MCF 10A (cell line): ENCODE measurements around the gene ACAA1. TPM values are rescaled to one million over a fixed set of nuclear protein-coding genes. Genes with fewer than 3 reads are reported as not detected.

Source experiments
- BruUV-seq: library from RNA; stranded (reverse); fragments of 400-500 nt; replicated peaks from 2 replicates; lab custom pipeline; 2021; lab: Mats Ljungman, UMichigan
- CTCF ChIA-PET: fragments of 300-600 bp; sonication (Branson Sonifier 250); formaldehyde crosslinking; extraction: SDS; loops from one replicate; lab custom pipeline; 2021; ENCODE audit warnings: antibody characterized with exemption, inconsistent platforms; lab: Yijun Ruan, JAX
- POLR2A ChIA-PET: fragments of 300-600, 350-650 bp; sonication (Branson Sonifier 250); formaldehyde crosslinking; extraction: SDS; loops from one replicate; lab custom pipeline; 2020; ENCODE audit warnings: antibody characterized with exemption, inconsistent platforms; lab: Yijun Ruan, JAX
- DNase-seq: peaks from one replicate; pipeline ENCODE4 v3.0.0-alpha.2; 2018; ENCODE audit not compliant: unreplicated experiment
- H3K27ac Mint-ChIP-seq: one replicate; pipeline ENCODE4 v1.8.0; 2022; ENCODE audit warnings: mild to moderate bottlenecking, low read depth, mixed read lengths; ENCODE audit not compliant: unreplicated experiment
- H3K27me3 Mint-ChIP-seq: one replicate; pipeline ENCODE4 v1.8.0; 2022; ENCODE audit warnings: mixed read lengths; ENCODE audit not compliant: insufficient read depth, unreplicated experiment
- H3K36me3 Mint-ChIP-seq: one replicate; pipeline ENCODE4 v1.8.0; 2022; ENCODE audit warnings: mild to moderate bottlenecking, moderate library complexity, mixed read lengths; ENCODE audit not compliant: insufficient read depth, unreplicated experiment
- H3K4me1 Mint-ChIP-seq: one replicate; pipeline ENCODE4 v1.8.0; 2022; ENCODE audit warnings: mixed read lengths; ENCODE audit not compliant: insufficient read depth, unreplicated experiment
- H3K4me3 Mint-ChIP-seq: one replicate; pipeline ENCODE4 v1.8.0; 2022; ENCODE audit warnings: mild to moderate bottlenecking, moderate library complexity, mixed read lengths; ENCODE audit not compliant: unreplicated experiment
- H3K9me3 Mint-ChIP-seq: one replicate; pipeline ENCODE4 v1.8.0; 2022; ENCODE audit warnings: mixed read lengths; ENCODE audit not compliant: unreplicated experiment
- intact Hi-C: fragments of 100-400 bp; cut with micrococcal nuclease; formaldehyde crosslinking; loops from 2 replicates; pipeline ENCODE4 v1.14.1; 2022
- total RNA-seq: library from RNA; stranded (reverse); gene quantifications from 2 replicates; pipeline ENCODE4 v1.2.3, GENCODE V29; 2022
- TF ChIP-seq, protein P1 (sequence below): fragments of 200-600 bp; IDR thresholded peaks from one replicate; pipeline ENCODE4 v1.8.0; 2022; ENCODE audit warnings: antibody characterized with exemption, mild to moderate bottlenecking; ENCODE audit not compliant: unreplicated experiment

The ACAA1 gene
- total RNA-seq, 1 experiment from 2014 or later, result 46.7 TPM

DNA sequence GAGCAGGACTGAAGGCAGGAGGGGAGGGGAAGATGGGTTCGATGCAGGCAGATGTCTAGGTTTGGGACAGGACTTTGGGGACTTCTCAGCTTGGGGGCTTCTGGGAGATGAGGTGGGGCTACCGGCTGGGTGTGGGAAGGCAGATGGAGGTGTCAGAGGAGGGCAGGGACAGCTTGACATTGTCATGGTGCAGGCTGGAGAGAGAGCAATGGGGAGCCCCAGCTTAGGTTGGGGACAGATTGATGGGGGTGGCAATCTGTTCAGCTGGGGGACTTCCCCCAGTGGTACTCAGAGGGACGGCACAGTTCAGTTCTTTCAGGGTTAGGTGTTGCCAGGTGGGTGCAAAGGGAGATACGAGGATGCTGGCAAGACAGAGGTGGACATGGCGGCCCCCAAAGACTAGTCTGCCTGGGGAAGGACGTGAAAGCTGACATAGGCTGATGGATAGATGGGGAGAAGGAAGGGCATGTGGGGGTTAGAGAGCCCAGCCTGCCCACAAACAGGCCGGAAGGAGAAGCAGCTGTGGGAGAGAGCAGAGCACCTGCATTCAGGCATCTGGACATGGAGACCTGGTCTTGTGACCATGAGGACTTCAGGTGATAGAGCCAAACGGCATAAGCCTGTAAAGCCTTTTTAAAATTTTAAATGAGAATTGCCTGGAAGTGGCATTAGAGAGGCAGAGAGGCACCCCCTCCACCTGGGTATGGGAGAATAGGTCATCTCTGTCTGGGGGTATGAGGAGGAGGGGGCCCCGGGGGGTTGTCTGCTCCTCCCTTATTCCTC, 21.1 kb downstream of the ACAA1 start:
- intact Hi-C loops, result loop anchor here (5.0 kb wide), 1 partner anchor 231 kb away; the partner anchor contains the start of gene XYLB
- Mint-ChIP-seq H3K27me3 (peaks cover 12% of the 10 kb centered on the region), H3K4me1 (no peaks in the 10 kb centered on the region), H3K4me3 (no peak overlapping the region), H3K9me3 (no peaks in the 10 kb centered on the region), H3K27ac (no peak overlapping the region), H3K36me3 (peaks cover 11% of the 10 kb centered on the region)
- TF ChIP-seq, protein P1, sequence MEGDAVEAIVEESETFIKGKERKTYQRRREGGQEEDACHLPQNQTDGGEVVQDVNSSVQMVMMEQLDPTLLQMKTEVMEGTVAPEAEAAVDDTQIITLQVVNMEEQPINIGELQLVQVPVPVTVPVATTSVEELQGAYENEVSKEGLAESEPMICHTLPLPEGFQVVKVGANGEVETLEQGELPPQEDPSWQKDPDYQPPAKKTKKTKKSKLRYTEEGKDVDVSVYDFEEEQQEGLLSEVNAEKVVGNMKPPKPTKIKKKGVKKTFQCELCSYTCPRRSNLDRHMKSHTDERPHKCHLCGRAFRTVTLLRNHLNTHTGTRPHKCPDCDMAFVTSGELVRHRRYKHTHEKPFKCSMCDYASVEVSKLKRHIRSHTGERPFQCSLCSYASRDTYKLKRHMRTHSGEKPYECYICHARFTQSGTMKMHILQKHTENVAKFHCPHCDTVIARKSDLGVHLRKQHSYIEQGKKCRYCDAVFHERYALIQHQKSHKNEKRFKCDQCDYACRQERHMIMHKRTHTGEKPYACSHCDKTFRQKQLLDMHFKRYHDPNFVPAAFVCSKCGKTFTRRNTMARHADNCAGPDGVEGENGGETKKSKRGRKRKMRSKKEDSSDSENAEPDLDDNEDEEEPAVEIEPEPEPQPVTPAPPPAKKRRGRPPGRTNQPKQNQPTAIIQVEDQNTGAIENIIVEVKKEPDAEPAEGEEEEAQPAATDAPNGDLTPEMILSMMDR, result no peak
- ChIA-PET CTCF (interaction anchor here (0.6 to 3.2 kb wide), 12 partner anchors 9 to 885 kb away, joined by 3 to 46 read pairs (median 6); no protein-coding TSS in a partner anchor), POLR2A (interaction anchor here (0.6 to 2.0 kb wide), 4 partner anchors 10 to 155 kb away, joined by 3 to 9 read pairs (median 4); partner anchors contain the start of gene ACAA1)
- BruUV-seq, result no TSS peak
- no peak for DNase-seq

DNA sequence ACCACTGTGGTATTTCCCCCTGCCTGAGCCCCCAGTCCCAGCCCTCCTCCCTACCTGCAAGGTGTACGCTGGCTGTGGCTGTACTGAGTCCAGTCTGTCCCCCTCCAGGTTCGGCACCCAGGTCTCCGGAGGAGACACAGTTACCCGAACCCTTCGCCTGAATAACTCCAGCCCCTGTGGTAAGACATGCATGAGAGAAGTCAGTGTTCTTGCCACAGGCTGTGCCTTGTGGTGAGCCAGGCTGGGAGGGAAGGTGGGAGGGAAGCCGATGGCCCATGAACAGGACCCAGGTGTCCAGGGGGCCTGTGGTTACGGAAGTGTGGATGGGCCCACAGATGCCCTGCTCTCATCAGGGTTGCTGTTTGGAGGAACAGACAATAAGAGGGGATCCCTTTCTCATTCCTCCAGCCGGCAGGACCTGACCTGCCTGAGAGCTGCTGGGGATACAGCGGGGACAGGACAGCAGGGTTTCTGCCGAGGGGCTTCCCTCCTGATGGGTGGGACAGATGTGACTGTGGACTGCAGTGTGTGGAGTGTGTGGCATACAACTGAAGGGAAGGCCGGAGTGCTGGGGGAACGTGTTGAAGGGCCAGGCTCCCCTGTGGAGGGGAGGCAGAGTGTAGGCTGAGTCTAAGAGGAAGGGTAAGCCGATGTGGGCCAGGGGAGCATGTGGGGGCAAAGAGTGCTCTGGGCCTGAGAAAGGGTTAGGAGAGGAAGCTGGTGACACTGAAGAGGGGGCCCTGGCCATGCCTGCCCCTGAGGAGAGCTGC, 21.9 kb downstream of the ACAA1 start:
- H3K9me3 Mint-ChIP-seq, result no peaks in the 10 kb centered on the region
- ChIA-PET CTCF (interaction anchor here (0.8 to 1.9 kb wide), 2 partner anchors 70 to 118 kb away, joined by 3 to 7 read pairs; no protein-coding TSS in a partner anchor), POLR2A (interaction anchor here (0.9 to 1.3 kb wide), 2 partner anchors 11 to 24 kb away, joined by 3 read pairs; no protein-coding TSS in a partner anchor)
- intact Hi-C loops, result loop anchor here (5.0 kb wide), 1 partner anchor 232 kb away; the partner anchor contains the start of gene XYLB
- peaks cover 6% of the 10 kb centered on the region for H3K36me3 Mint-ChIP-seq
- H3K27me3 Mint-ChIP-seq, result peaks cover 12% of the 10 kb centered on the region
- H3K4me3 Mint-ChIP-seq, result no peak overlapping the region
- no TSS peak for BruUV-seq
- TF ChIP-seq, protein P1, result no peak
- DNase-seq, result no peak
- H3K27ac Mint-ChIP-seq, result no peak overlapping the region
- H3K4me1 Mint-ChIP-seq, result no peaks in the 10 kb centered on the region

DNA sequence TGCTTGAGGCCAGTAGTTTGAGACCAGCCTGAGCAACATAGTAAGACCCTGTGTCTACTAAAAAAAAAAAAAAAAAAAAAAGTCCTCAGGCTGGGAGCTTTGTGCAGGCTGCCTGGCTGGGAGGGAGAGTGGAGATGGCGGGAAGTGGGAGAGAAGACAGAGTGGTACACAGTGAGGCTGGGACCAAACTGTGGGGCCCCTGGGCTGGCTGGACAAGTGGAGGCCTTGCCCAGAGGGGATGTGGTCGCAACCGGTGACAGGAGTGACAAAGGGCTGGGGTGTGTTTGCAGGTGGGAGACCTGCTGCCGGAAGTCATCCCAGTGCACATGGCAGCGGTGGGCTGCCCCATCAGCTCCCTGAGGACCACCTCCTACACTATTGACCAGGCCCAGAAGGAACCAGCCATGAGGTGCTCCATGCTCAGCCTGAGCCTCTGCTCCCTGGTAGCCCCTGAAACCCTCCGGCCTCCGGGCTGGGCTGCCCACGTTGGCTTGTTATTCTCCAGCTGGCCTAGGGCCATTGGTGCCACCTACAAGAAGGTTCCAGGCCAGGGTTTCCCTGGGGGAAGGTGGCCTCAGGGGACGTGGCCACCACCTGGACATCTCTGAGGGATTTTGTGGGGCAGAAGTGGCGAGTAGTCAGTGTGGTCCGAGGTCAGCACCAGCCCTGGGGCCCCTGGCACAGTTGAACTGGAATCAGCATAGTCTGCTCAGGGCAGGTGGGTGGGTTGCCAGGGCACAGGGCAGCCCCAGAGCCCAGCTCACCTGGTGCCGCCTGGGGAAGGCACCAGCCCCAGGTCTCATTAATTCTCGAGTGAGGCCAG, 22.7 kb downstream of the ACAA1 start:
- TF ChIP-seq, protein P1, result no peak
- peaks cover 6% of the 10 kb centered on the region for H3K36me3 Mint-ChIP-seq
- intact Hi-C loops, result no loop called here
- no TSS peak for BruUV-seq
- no peak overlapping the region for H3K4me3 Mint-ChIP-seq
- H3K27ac Mint-ChIP-seq, result no peak overlapping the region
- no peaks in the 10 kb centered on the region for H3K4me1 Mint-ChIP-seq
- peaks cover 12% of the 10 kb centered on the region for H3K27me3 Mint-ChIP-seq
- no peak for DNase-seq
- POLR2A ChIA-PET, result interaction anchor here (1.1 kb wide), 1 partner anchor 102 kb away, joined by 3 read pairs; no protein-coding TSS in a partner anchor
- no peaks in the 10 kb centered on the region for H3K9me3 Mint-ChIP-seq
- CTCF ChIA-PET, result interaction anchor here (0.6 kb wide), 1 partner anchor 1298 kb away, joined by 3 read pairs; no protein-coding TSS in a partner anchor
